HepG2 (cell line): Measurements from ENCODE around the gene ARHGAP29. TPM values are rescaled to one million over a fixed set of nuclear protein-coding genes. Genes with fewer than 3 reads are reported as not detected.

Source experiments
- ATAC-seq: fragments of 200-7000 bp; cut with Tn5 transposase; 3 replicates; pipeline ENCODE4 v1.9.1; 2020; ENCODE audit warnings: mild to moderate bottlenecking, moderate library complexity
- BruUV-seq: library from RNA; stranded (reverse); fragments of 400-500 nt; replicated peaks from 2 replicates; lab custom pipeline; 2021; lab: Mats Ljungman, UMichigan
- CTCF ChIA-PET: fragments of 300-600 bp; formaldehyde crosslinking; extraction: SDS; loops from one replicate; lab custom pipeline; 2021; ENCODE audit warnings: low total read pairs, inconsistent platforms, low intra/inter-chr PET ratio; lab: Yijun Ruan, JAX
- POLR2A ChIA-PET: fragments of 350-600 bp; sonication (Branson Sonifier 250); formaldehyde crosslinking; loops from one replicate; lab custom pipeline; 2020; ENCODE audit warnings: antibody characterized with exemption, inconsistent platforms; lab: Yijun Ruan, JAX
- DNase-seq: peaks from one replicate; pipeline ENCODE4 v3.0.0-alpha.2; 2015; ENCODE audit warnings: low spot score
- FAIRE-seq: peaks from 3 replicates; lab custom pipeline; 2011; peaks lifted over from hg19 to GRCh38; lab: Jason Lieb, UNC
- H2AFZ ChIP-seq: one replicate; pipeline ENCODE4 v1.6.1; 2011; ENCODE audit warnings: low read length, inconsistent platforms
- H3K27ac ChIP-seq: fragments of 300-600 bp; 3 replicates; pipeline ENCODE4 v1.8.0; 2011; ENCODE audit warnings: mixed run types, mild to moderate bottlenecking, mixed read lengths, low read length, inconsistent platforms; ENCODE audit not compliant: insufficient read depth; ENCODE audit errors: extremely low read length
- H3K27me3 ChIP-seq, 2 experiments: fragments of 200-600 bp in 1 of 2; 2 replicates in 1 of 2; 3 replicates in 1 of 2; pipeline versions ENCODE4 v1.6.0 to v1.8.0; 2011; ENCODE audit warnings: low read length in 2 of 2, mild to moderate bottlenecking in 2 of 2, moderate library complexity in 2 of 2, inconsistent platforms in 1 of 2; ENCODE audit not compliant: insufficient read depth in 2 of 2, control insufficient read depth in 1 of 2
- H3K36me3 ChIP-seq, 2 experiments: fragments of 200-600 bp in 1 of 2; replicated peaks in 1 of 2; 2 replicates in 1 of 2; 3 replicates in 1 of 2; pipeline versions ENCODE4 v1.5.1 to v1.8.0; 2011; ENCODE audit warnings: low read length in 2 of 2, inconsistent platforms in 1 of 2; ENCODE audit not compliant: insufficient read depth in 2 of 2, control insufficient read depth in 1 of 2
- H3K4me1 ChIP-seq: 2 replicates; pipeline ENCODE4 v1.5.1; 2012; ENCODE audit warnings: low read length, inconsistent platforms; ENCODE audit not compliant: insufficient read depth
- H3K4me2 ChIP-seq: 2 replicates; pipeline ENCODE4 v1.6.0; 2011; ENCODE audit warnings: low read depth, low read length, inconsistent platforms
- H3K4me3 ChIP-seq, 3 experiments: fragments of 200-600 bp in 1 of 3; sonication (generic), shearing (Covaris generic) in 1 of 3; replicated peaks in 1 of 3; 2 replicates each; pipeline ENCODE4 v1.5.1; 2011 to 2016; ENCODE audit warnings: low read length in 3 of 3, inconsistent platforms in 2 of 3, low read depth in 2 of 3, mild to moderate bottlenecking in 2 of 3, control low read depth in 1 of 3, mixed read lengths in 1 of 3; ENCODE audit not compliant: insufficient read depth in 1 of 3
- H3K79me2 ChIP-seq: one replicate; pipeline ENCODE4 v1.6.1; 2011; ENCODE audit warnings: low read length, inconsistent platforms; ENCODE audit not compliant: insufficient read depth
- H3K9ac ChIP-seq: 2 replicates; pipeline ENCODE4 v1.6.0; 2011; ENCODE audit warnings: mild to moderate bottlenecking, low read depth, low read length, inconsistent platforms; ENCODE audit not compliant: insufficient read depth
- H3K9me3 ChIP-seq: 2 replicates; pipeline ENCODE4 v1.5.1; 2012; ENCODE audit warnings: mild to moderate bottlenecking, low read length
- H4K20me1 ChIP-seq: 2 replicates; pipeline ENCODE4 v1.6.0; 2011; ENCODE audit warnings: inconsistent platforms, mild to moderate bottlenecking, low read length, moderate library complexity; ENCODE audit not compliant: insufficient read depth
- NR2C2 ChIP-seq: sonication (generic); formaldehyde crosslinking; IDR thresholded peaks from 2 replicates; pipeline ENCODE4 v1.4.0; 2020; ENCODE audit warnings: missing genetic modification reagents, mild to moderate bottlenecking, moderate library complexity, borderline replicate concordance
- SYNCRIP ChIP-seq: fragments of 200-400 bp; formaldehyde crosslinking; IDR thresholded peaks from 2 replicates; pipeline ENCODE4 v1.6.1; 2018; ENCODE audit warnings: mild to moderate bottlenecking, low read depth, low read length; ENCODE audit not compliant: insufficient read depth
- ZC3H4 ChIP-seq: sonication (generic); formaldehyde crosslinking; IDR thresholded peaks from 2 replicates; pipeline ENCODE4 v1.4.0; 2020; ENCODE audit warnings: missing genetic modification reagents, borderline replicate concordance
- ZFP1 ChIP-seq: IDR thresholded peaks from 2 replicates; pipeline ENCODE4 v1.6.1; 2016
- ZNF224 ChIP-seq: sonication (generic); formaldehyde crosslinking; IDR thresholded peaks from 2 replicates; pipeline ENCODE4 v1.5.0; 2020; ENCODE audit warnings: mild to moderate bottlenecking, missing genetic modification reagents
- ZNF333 ChIP-seq: sonication (generic); formaldehyde crosslinking; IDR thresholded peaks from 2 replicates; pipeline ENCODE4 v1.4.0; 2020; ENCODE audit warnings: mild to moderate bottlenecking, missing genetic modification reagents, borderline replicate concordance
- ZNF362 ChIP-seq: sonication (generic); formaldehyde crosslinking; IDR thresholded peaks from 2 replicates; pipeline ENCODE4 v1.4.0; 2020; ENCODE audit warnings: missing genetic modification reagents, mild to moderate bottlenecking, borderline replicate concordance
- ZNF530 ChIP-seq: sonication (generic); formaldehyde crosslinking; IDR thresholded peaks from 2 replicates; pipeline ENCODE4 v1.5.0; 2020; ENCODE audit warnings: low read depth, mild to moderate bottlenecking, missing genetic modification reagents
- ZNF646 ChIP-seq: sonication (generic); formaldehyde crosslinking; IDR thresholded peaks from 2 replicates; pipeline ENCODE4 v1.9.0; 2021; ENCODE audit warnings: mild to moderate bottlenecking, missing genetic modification reagents
- ZNF850 ChIP-seq: sonication (generic); formaldehyde crosslinking; conservative IDR thresholded peaks from 2 replicates; pipeline ENCODE4 v1.9.0; 2021; ENCODE audit warnings: mild to moderate bottlenecking, missing genetic modification reagents
- ZZZ3 ChIP-seq: sonication (generic); formaldehyde crosslinking; IDR thresholded peaks from 2 replicates; pipeline ENCODE4 v1.4.0; 2020; ENCODE audit warnings: missing genetic modification reagents, mild to moderate bottlenecking, borderline replicate concordance
- WGBS: methylation state at CpG from one replicate; pipeline ENCODE4 v1.1.6; 2017; ENCODE audit warnings: low lambda C conversion rate; 5-methylcytosine and 5-hydroxymethylcytosine counted together
- in situ Hi-C: cut with HindIII; loops from 2 replicates; pipeline ENCODE4 v1.10.0; 2017; ENCODE audit warnings: low pct_unique_long_range_greater_than_20kb; ENCODE audit not compliant: extremely low pct_ligation_motif_present
- intact Hi-C: fragments of 100-400 bp; cut with micrococcal nuclease; formaldehyde crosslinking; loops from one replicate; pipeline ENCODE4 v1.10.0; 2022; ENCODE audit not compliant: unreplicated experiment
- polyA plus RNA-seq, 8 experiments: library from polyadenylated mRNA; depleted of rRNA in 3 of 8; stranded (reverse) in 7 of 8; unstranded in 1 of 8; fragments of >200 nt; fragmentation: Illumina TruSeq in 4 of 8; extraction: Trizol in 4 of 8; gene quantifications; 2 replicates each; pipeline versions ENCODE4 v1.2.1 to v1.2.3, GENCODE V29; 2011 to 2016; ENCODE audit warnings: low read depth in 4 of 8, missing spikeins in 1 of 8, mixed read lengths in 1 of 8; ENCODE audit not compliant: insufficient read depth in 1 of 8
- total RNA-seq, 5 experiments: library from RNA; depleted of rRNA; stranded (reverse); fragments of >200 nt; fragmentation: Illumina TruSeq; extraction: Trizol; gene quantifications; 2 replicates each; pipeline ENCODE4 v1.2.3, GENCODE V29; 2016; ENCODE audit warnings: low read depth in 1 of 5
- TF ChIP-seq, protein P1 (sequence below): sonication (generic); formaldehyde crosslinking; IDR thresholded peaks from 2 replicates; pipeline ENCODE4 v1.4.0; 2020; ENCODE audit warnings: mild to moderate bottlenecking, missing genetic modification reagents
- TF ChIP-seq, protein P2 (sequence below): conservative IDR thresholded peaks from 2 replicates; pipeline ENCODE4 v1.6.1; 2018; ENCODE audit warnings: missing genetic modification reagents

ARHGAP29 gene
- total and polyA plus RNA-seq, 2 of the 13 experiments (the other 11 are each of a cell fraction or from before 2014, with no cell fraction given) = 12.8 to 18.3 TPM

- no peaks in the 10 kb centered on the region for H3K36me3 ChIP-seq
- 56% methylated on average over 1 of the region's 2 CpGs for WGBS
- no peak overlapping the region for H3K4me2 ChIP-seq
- TF ChIP-seq ZNF333 (no peak), ZNF850 (CRISPR knock-in tag) (no peak), NR2C2 (CRISPR knock-in tag) (no peak), ZNF646 (CRISPR knock-in tag) (no peak), ZNF530 (CRISPR knock-in tag) (no peak), SYNCRIP (no peak), ZZZ3 (CRISPR knock-in tag) (no peak), ZNF224 (no peak), ZFP1 (no peak), ZC3H4 (no peak), ZNF362 (CRISPR knock-in tag) (no peak)
- TF ChIP-seq, protein P1, sequence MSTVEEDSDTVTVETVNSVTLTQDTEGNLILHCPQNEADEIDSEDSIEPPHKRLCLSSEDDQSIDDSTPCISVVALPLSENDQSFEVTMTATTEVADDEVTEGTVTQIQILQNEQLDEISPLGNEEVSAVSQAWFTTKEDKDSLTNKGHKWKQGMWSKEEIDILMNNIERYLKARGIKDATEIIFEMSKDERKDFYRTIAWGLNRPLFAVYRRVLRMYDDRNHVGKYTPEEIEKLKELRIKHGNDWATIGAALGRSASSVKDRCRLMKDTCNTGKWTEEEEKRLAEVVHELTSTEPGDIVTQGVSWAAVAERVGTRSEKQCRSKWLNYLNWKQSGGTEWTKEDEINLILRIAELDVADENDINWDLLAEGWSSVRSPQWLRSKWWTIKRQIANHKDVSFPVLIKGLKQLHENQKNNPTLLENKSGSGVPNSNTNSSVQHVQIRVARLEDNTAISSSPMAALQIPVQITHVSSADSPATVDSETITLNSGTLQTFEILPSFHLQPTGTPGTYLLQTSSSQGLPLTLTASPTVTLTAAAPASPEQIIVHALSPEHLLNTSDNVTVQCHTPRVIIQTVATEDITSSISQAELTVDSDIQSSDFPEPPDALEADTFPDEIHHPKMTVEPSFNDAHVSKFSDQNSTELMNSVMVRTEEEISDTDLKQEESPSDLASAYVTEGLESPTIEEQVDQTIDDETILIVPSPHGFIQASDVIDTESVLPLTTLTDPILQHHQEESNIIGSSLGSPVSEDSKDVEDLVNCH (CRISPR knock-in tag) = no peak
- TF ChIP-seq, protein P2, sequence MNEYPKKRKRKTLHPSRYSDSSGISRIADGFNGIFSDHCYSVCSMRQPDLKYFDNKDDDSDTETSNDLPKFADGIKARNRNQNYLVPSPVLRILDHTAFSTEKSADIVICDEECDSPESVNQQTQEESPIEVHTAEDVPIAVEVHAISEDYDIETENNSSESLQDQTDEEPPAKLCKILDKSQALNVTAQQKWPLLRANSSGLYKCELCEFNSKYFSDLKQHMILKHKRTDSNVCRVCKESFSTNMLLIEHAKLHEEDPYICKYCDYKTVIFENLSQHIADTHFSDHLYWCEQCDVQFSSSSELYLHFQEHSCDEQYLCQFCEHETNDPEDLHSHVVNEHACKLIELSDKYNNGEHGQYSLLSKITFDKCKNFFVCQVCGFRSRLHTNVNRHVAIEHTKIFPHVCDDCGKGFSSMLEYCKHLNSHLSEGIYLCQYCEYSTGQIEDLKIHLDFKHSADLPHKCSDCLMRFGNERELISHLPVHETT (CRISPR knock-in tag) = no peak
Measured at GRCh38 chr1:94270801-94271203, 33.4 kb upstream of the ARHGAP29 start.

More at GRCh38 chr1:94270801-94271203, 33.4 kb upstream of the ARHGAP29 start:
- in situ Hi-C loops = no loop called here
- BruUV-seq = no TSS peak
- FAIRE-seq (no peak), ATAC-seq (no peak), DNase-seq (no peak)
- Histone ChIP-seq H3K79me2 (no peaks in the 10 kb centered on the region), H3K9ac (no peak overlapping the region), H4K20me1 (no peaks in the 10 kb centered on the region), H3K4me3 (no peak overlapping the region), H3K4me1 (peaks cover 15% of the 10 kb centered on the region), H2AFZ (no peak overlapping the region), H3K9me3 (no peaks in the 10 kb centered on the region), H3K27me3 (0 out of 5 replicates have a peak, but pooled peaks cover 0 to 3% of the 10 kb centered on the region in 2 experiments), H3K27ac (no peak overlapping the region)
- intact Hi-C loops = no loop called here
- ChIA-PET CTCF (no interaction called here), POLR2A (no interaction called here)
